KBM-7 (cell line): Measurements from ENCODE around the gene FUOM.

ENCODE experiments used
- DNase-seq: peaks from one replicate; pipeline ENCODE4 v3.0.0-alpha.2; 2015
- in situ Hi-C: fragments of 300-500 bp; cut with MboI; formaldehyde crosslinking; loops from 2 replicates; pipeline ENCODE4 v1.14.3; 2020; ENCODE audit warnings: low sequenced_read_pairs, low pct_unique_long_range_greater_than_20kb, mixed read lengths

Gene FUOM

GRCh38 chr10:133307776-133308420, 49.9 kb downstream of the FUOM start:
- in situ Hi-C loops: no loop called here

GRCh38 chr10:133306941-133307379, 50.9 kb downstream of the FUOM start:
- in situ Hi-C loops: no loop called here
- no peak for DNase-seq

More at GRCh38 chr10:133307776-133308420, 49.9 kb downstream of the FUOM start:
- DNase-seq: peak; percentile 83

GRCh38 chr10:133306097-133306476, 51.7 kb downstream of the FUOM start:
- in situ Hi-C loops: no loop called here
- no peak for DNase-seq
